NCI-H2196 treated with DMSO at 0.1 percent for 48 hours (cell line): ENCODE measurements around the gene SLC25A23.

ENCODE experiments used
- DNase-seq: peaks from one replicate; lab custom pipeline; 2025; ENCODE audit not compliant: unreplicated experiment; lab: John Stamatoyannopoulos, UW

The SLC25A23 gene

GRCh38 chr19:6425732-6426620 is 33.6 kb downstream of the SLC25A23 start:
- DNase-seq: no peak

GRCh38 chr19:6424939-6425731 is 34.5 kb downstream of the SLC25A23 start:
- DNase-seq: peak; percentile 100

GRCh38 chr19:6424195-6424938 is 35.2 kb downstream of the SLC25A23 start, which contains the start of gene KHSRP:
TSS of gene KHSRP (minus strand) at chr19:6424811. CDS start at chr19:6424701, 110 bp downstream.
- DNase-seq: no peak

- no peak for DNase-seq
Observed at GRCh38 chr19:6423499-6424194, 35.9 kb downstream of the SLC25A23 start.

- no peak for DNase-seq
Observed at GRCh38 chr19:6421075-6422014, 38.2 kb downstream of the SLC25A23 start.

GRCh38 chr19:6418562-6418932 is 41.0 kb downstream of the SLC25A23 start:
- DNase-seq: no peak

GRCh38 chr19:6417713-6418561 is 41.7 kb downstream of the SLC25A23 start:
- DNase-seq: no peak

GRCh38 chr19:6416658-6417405 is 42.8 kb downstream of the SLC25A23 start:
- DNase-seq: no peak

GRCh38 chr19:6415591-6416190 is 43.9 kb downstream of the SLC25A23 start:
- no peak for DNase-seq

- no peak for DNase-seq
Observed at GRCh38 chr19:6414793-6415590, 44.6 kb downstream of the SLC25A23 start.

GRCh38 chr19:6413721-6414643 is 45.6 kb downstream of the SLC25A23 start:
- no peak for DNase-seq

- DNase-seq: no peak
Observed at GRCh38 chr19:6413291-6413690, 46.3 kb downstream of the SLC25A23 start.

GRCh38 chr19:6412447-6413091 is 47.0 kb downstream of the SLC25A23 start:
- no peak for DNase-seq

GRCh38 chr19:6412061-6412446 is 47.5 kb downstream of the SLC25A23 start:
- DNase-seq: no peak

GRCh38 chr19:6409346-6409745 is 50.2 kb downstream of the SLC25A23 start:
- DNase-seq: no peak
